Tibial nerve (tissue), 4 donors: ENCODE data around the gene GSTM5.

ENCODE experiments used
- CTCF ChIP-seq, 5 experiments: fragments of 200-600 bp in 3 of 5; fragments of 450-650 bp in 2 of 5; sonication (generic) in 3 of 5; IDR thresholded peaks; one replicate each; pipeline ENCODE4 v1.5.1; 2016 to 2019; ENCODE audit warnings: antibody characterized with exemption in 5 of 5, mild to moderate bottlenecking in 3 of 5, moderate library complexity in 2 of 5
- EP300 ChIP-seq, 2 donors: sonication (generic); formaldehyde crosslinking; IDR thresholded peaks; one replicate each; pipeline ENCODE4 v1.6.1; 2017; ENCODE audit warnings: antibody characterized with exemption in 2 of 2, mild to moderate bottlenecking in 1 of 2

- TF ChIP-seq EP300 (IDR thresholded peaks at IDR 0.05) (no peak), CTCF (IDR thresholded peaks at IDR 0.05) (no peak)
Observed at GRCh38 chr1:109691759-109692158, 20.3 kb upstream of the GSTM5 start.
